Measurements from ENCODE around the gene UPK2.

The UPK2 gene

GRCh38 chr11:118927554-118928100 is 28.5 kb upstream of the UPK2 start:
- TF ChIP-seq CTCF (IDR thresholded peaks at IDR 0.05; ENCODE audit: insufficient read depth, missing control alignments), result no peak
- no peak for FAIRE-seq
- no peak for DNase-seq (ENCODE audit: insufficient read length, low spot score)

GRCh38 chr11:118928101-118928869 is 27.8 kb upstream of the UPK2 start:
- TF ChIP-seq CTCF (IDR thresholded peaks at IDR 0.05; ENCODE audit: insufficient read depth, missing control alignments), result peak; percentile 81
- DNase-seq (ENCODE audit: insufficient read length, low spot score), result peak; percentile 88
- FAIRE-seq, result no peak

- DNase-seq (ENCODE audit: insufficient read length, low spot score), result no peak
- no peak for FAIRE-seq
- no peak for TF ChIP-seq CTCF (IDR thresholded peaks at IDR 0.05; ENCODE audit: insufficient read depth, missing control alignments)
Measured at GRCh38 chr11:118928870-118929500, 27.1 kb upstream of the UPK2 start.

GRCh38 chr11:118929501-118930093 is 26.5 kb upstream of the UPK2 start:
- no peak for TF ChIP-seq CTCF (IDR thresholded peaks at IDR 0.05; ENCODE audit: insufficient read depth, missing control alignments)
- no peak for FAIRE-seq
- no peak for DNase-seq (ENCODE audit: insufficient read length, low spot score)

- DNase-seq (ENCODE audit: insufficient read length, low spot score) (no peak), FAIRE-seq (no peak)
- TF ChIP-seq CTCF (IDR thresholded peaks at IDR 0.05; ENCODE audit: insufficient read depth, missing control alignments), result peak; percentile 80
Measured at GRCh38 chr11:118930094-118930712, 25.9 kb upstream of the UPK2 start.

GRCh38 chr11:118931571-118931970 is 24.5 kb upstream of the UPK2 start:
- no peak for FAIRE-seq
- no peak for DNase-seq (ENCODE audit: insufficient read length, low spot score)
- no peak for TF ChIP-seq CTCF (IDR thresholded peaks at IDR 0.05; ENCODE audit: insufficient read depth, missing control alignments)

Data from D721Med (cell line).